SK-N-DZ (cell line): ENCODE results near the gene NXPH4.
A peak's percentile ranks its signal among the peaks of the same experiment; 100 is the strongest.

ENCODE experiments used
- DNase-seq: peaks from one replicate; pipeline ENCODE4 v3.0.0-alpha.2; 2015; ENCODE audit warnings: low spot score

Gene NXPH4

GRCh38 chr12:57219205-57219992 lies 2.8 kb downstream of the NXPH4 start:
- DNase-seq, result no peak

GRCh38 chr12:57219993-57220754 lies 3.6 kb downstream of the NXPH4 start:
- DNase-seq, result no peak

- no peak for DNase-seq
These were observed 4.2 kb downstream of the NXPH4 start for GRCh38 chr12:57220770-57221168.

GRCh38 chr12:57221169-57221917 lies 4.7 kb downstream of the NXPH4 start:
- no peak for DNase-seq

- DNase-seq, result no peak
These were observed 5.9 kb downstream of the NXPH4 start for GRCh38 chr12:57222286-57223190.

GRCh38 chr12:57223191-57224165 lies 6.9 kb downstream of the NXPH4 start:
- no peak for DNase-seq

- DNase-seq, result no peak
These were observed 7.8 kb downstream of the NXPH4 start for GRCh38 chr12:57224278-57224972.

- DNase-seq, result no peak
These were observed 8.5 kb downstream of the NXPH4 start for GRCh38 chr12:57224973-57225679.

GRCh38 chr12:57225680-57226210 lies 9.2 kb downstream of the NXPH4 start:
- no peak for DNase-seq

GRCh38 chr12:57226588-57227314 lies 10.2 kb downstream of the NXPH4 start:
- DNase-seq, result no peak

GRCh38 chr12:57227315-57228115 lies 10.9 kb downstream of the NXPH4 start:
- DNase-seq, result no peak

- DNase-seq, result no peak
These were observed 12.5 kb downstream of the NXPH4 start for GRCh38 chr12:57229046-57229633.

- DNase-seq, result peak; percentile 98
These were observed 13.2 kb downstream of the NXPH4 start, which contains the start of gene SHMT2 for GRCh38 chr12:57229634-57230380. TSS of gene SHMT2 (plus strand) at chr12:57229711. CDS start at chr12:57229779, 68 bp downstream.

- DNase-seq, result no peak
These were observed 14.0 kb downstream of the NXPH4 start for GRCh38 chr12:57230381-57231155.
